ENCODE measurements around the gene CARMIL3.

Gene CARMIL3

GRCh38 chr14:24086193-24086955, 34.6 kb downstream of the CARMIL3 start:
- in situ Hi-C loops (cut with HindIII; ENCODE audit: low pct_ligation_motif_present, low pct_unique_long_range_greater_than_20kb, low sequenced_read_pairs), result no loop called here
- DNase-seq, result no peak

DNA sequence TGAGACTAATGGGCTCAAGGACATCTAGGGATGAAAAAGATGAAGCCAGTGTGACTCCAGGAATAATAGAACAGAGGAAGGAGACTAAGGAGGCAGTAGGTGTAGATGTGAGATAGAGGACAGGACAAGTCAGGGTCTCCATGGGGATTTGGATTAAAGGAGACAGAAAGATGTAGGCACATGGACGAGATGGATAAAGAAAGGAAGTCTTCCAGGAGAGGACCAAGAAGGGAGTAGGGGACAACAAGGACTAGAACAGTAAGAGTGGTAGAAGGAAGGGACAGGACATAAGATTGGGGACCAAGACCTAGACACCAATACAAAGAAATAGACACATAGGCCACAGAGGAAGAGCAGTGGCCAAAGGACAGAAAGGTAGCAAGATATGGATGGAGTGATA, 35.2 kb downstream of the CARMIL3 start:
- in situ Hi-C loops (cut with HindIII; ENCODE audit: low pct_ligation_motif_present, low pct_unique_long_range_greater_than_20kb, low sequenced_read_pairs), result no loop called here
- no peak for DNase-seq

DNA sequence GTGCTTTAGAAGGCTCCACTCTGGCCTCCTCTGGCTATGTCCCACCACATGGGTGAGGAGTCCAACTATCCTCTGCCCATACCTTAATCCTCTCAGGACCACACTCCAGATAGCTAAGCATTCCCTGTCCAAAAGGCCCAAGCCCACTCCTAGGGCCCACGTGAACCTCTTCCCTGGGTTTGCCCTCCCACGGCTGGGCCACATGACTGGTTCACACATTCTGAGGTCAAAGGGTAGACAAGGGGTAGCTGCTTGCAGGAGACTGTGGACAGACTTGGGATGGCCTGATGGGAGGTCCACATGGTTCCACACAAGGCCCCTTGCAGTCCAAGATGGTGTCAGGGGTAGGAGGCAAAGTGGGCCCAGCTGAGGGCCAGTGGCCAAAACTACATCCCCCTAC, 36.3 kb downstream of the CARMIL3 start:
- DNase-seq, result no peak
- in situ Hi-C loops (cut with HindIII; ENCODE audit: low pct_ligation_motif_present, low pct_unique_long_range_greater_than_20kb, low sequenced_read_pairs), result no loop called here

DNA sequence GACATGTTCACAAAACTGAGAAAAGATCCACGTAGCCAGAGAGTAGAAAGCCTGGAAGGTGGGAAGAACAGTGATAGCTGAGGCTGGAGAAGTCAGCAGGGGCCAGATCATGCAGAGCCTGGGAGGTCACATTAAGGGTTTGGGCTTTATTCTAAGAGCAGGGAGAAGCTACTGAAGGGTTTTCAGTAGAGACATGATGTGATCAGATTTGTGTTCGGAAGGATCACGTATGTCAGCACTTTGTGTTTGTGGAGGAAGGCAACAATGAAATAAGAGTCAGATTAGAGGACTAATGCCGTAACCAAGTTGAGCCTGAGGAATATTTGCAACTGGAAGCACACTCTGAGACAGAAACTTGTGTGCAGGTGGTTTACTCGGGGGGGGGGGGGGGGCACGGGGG, 38.1 kb downstream of the CARMIL3 start:
- no peak for DNase-seq
- in situ Hi-C loops (cut with HindIII; ENCODE audit: low pct_ligation_motif_present, low pct_unique_long_range_greater_than_20kb, low sequenced_read_pairs), result no loop called here

- in situ Hi-C loops (cut with HindIII; ENCODE audit: low pct_ligation_motif_present, low pct_unique_long_range_greater_than_20kb, low sequenced_read_pairs), result no loop called here
- DNase-seq, result no peak
These were observed 40.3 kb downstream of the CARMIL3 start for GRCh38 chr14:24092110-24092504.

DNA sequence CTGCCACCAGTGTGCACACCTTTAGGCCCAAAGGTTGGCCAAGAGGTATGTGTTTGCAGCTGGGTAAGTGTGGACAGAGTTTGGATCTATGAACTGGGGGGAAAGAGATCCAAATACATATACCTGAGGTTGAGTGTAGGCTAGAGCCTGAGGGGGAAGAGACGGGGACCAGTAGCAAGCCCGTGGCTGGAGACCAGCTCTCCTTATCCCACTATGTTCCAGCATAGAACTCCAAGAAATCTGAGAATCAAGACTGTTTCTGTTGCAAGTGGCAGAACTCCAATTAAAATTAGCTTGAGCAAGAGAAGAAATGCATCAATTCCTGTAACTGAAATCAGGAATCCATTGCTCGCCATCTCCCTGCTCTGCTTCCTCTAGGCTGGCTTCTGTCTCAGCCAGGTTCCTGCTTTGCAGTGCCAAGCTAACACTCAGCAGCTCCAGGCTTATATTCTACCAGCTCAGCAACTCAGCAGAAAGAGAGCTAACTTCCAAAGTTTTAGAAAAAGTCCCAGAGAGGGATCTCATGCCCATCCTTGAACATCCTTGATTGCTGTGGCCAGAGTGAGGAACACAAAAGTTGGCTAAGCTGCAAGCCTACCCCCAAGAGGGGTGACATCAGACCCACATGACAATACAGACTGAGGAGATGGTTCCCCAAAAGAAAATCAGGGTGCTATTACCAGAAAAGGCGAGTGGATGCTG, 40.8 kb downstream of the CARMIL3 start:
- in situ Hi-C loops (cut with HindIII; ENCODE audit: low pct_ligation_motif_present, low pct_unique_long_range_greater_than_20kb, low sequenced_read_pairs), result no loop called here
- DNase-seq, result no peak

GRCh38 chr14:24093207-24093900, 41.5 kb downstream of the CARMIL3 start:
- in situ Hi-C loops (cut with HindIII; ENCODE audit: low pct_ligation_motif_present, low pct_unique_long_range_greater_than_20kb, low sequenced_read_pairs), result no loop called here
- no peak for DNase-seq

DNA sequence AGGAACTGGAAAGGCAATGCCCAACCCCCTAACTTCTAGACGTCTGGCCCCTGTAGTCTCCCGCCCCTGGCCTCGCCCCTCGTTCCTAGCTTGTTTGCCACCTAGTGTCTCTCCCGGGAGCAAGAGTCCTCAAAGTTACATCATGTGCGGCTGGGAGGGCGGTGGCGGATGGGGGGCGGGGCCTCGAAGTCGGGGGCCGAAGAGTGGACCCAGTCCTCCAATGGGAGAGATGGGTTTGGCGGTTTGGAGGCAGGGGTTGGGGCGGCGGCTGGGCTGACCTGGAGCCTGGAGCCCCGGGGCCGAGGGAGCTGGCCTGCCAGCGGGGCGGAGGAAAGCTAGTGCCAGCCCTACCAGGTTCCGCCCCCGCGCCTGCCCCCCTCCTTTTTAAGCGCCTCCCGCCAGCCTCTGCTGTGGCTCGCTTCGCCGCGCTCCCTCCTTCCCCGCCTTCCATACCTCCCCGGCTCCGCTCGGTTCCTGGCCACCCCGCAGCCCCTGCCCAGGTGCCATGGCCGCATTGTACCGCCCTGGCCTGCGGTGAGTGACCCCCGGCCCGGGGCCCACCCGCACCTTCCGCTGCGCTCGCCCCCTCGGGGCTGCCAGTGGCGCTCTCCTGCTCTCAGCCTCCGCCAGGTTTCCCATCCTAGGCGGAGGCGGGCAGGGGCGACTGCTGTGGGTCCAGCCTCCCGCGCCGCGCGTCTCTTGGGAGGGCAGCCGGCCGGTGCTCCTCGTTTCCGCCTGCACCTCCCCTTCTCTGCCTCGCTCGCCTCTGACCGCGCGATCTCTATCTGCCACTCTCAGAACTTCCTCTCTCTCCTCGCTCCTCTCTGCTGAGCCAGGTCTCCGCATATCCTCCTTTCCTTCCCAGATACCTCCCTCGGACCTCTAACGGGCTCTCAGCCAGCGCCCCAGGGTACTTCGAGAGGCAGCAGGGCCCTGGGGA, 42.4 kb downstream of the CARMIL3 start, which contains the start of gene PCK2:
Gene PCK2 (plus strand): TSS at position 411 of the 940 bp plus-strand sequence. CDS start 95 bp downstream, at position 506.
- in situ Hi-C loops (cut with HindIII; ENCODE audit: low pct_ligation_motif_present, low pct_unique_long_range_greater_than_20kb, low sequenced_read_pairs), result no loop called here
- peak; percentile 88 for DNase-seq

- DNase-seq, result no peak
- in situ Hi-C loops (cut with HindIII; ENCODE audit: low pct_ligation_motif_present, low pct_unique_long_range_greater_than_20kb, low sequenced_read_pairs), result no loop called here
These were observed 43.0 kb downstream of the CARMIL3 start for GRCh38 chr14:24094841-24095270.

GRCh38 chr14:24095271-24096068, 43.7 kb downstream of the CARMIL3 start:
- in situ Hi-C loops (cut with HindIII; ENCODE audit: low pct_ligation_motif_present, low pct_unique_long_range_greater_than_20kb, low sequenced_read_pairs), result no loop called here
- DNase-seq, result no peak

DNA sequence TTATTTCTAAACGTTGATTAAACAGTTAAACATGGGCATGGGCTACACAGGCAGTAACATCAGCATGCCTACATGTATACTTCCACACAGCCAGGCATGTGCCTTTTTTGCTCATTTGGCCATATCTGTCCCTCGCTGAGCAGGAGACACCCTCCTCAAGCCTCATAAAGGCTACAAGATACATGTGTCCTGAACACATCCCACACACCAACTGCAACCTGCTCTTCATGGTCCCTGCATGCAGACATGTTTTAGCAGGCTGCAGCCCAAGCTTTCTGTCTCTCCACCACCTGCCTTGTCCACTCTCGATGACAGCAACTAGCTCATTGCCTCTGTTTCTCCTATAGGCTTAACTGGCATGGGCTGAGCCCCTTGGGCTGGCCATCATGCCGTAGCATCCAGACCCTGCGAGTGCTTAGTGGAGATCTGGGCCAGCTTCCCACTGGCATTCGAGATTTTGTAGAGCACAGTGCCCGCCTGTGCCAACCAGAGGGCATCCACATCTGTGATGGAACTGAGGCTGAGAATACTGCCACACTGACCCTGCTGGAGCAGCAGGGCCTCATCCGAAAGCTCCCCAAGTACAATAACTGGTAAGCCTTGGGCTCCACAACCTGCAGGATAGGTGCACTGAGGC, 44.9 kb downstream of the CARMIL3 start:
- in situ Hi-C loops (cut with HindIII; ENCODE audit: low pct_ligation_motif_present, low pct_unique_long_range_greater_than_20kb, low sequenced_read_pairs), result no loop called here
- no peak for DNase-seq

- no peak for DNase-seq
- in situ Hi-C loops (cut with HindIII; ENCODE audit: low pct_ligation_motif_present, low pct_unique_long_range_greater_than_20kb, low sequenced_read_pairs), result no loop called here
These were observed 46.6 kb downstream of the CARMIL3 start for GRCh38 chr14:24098229-24098926.

DNA sequence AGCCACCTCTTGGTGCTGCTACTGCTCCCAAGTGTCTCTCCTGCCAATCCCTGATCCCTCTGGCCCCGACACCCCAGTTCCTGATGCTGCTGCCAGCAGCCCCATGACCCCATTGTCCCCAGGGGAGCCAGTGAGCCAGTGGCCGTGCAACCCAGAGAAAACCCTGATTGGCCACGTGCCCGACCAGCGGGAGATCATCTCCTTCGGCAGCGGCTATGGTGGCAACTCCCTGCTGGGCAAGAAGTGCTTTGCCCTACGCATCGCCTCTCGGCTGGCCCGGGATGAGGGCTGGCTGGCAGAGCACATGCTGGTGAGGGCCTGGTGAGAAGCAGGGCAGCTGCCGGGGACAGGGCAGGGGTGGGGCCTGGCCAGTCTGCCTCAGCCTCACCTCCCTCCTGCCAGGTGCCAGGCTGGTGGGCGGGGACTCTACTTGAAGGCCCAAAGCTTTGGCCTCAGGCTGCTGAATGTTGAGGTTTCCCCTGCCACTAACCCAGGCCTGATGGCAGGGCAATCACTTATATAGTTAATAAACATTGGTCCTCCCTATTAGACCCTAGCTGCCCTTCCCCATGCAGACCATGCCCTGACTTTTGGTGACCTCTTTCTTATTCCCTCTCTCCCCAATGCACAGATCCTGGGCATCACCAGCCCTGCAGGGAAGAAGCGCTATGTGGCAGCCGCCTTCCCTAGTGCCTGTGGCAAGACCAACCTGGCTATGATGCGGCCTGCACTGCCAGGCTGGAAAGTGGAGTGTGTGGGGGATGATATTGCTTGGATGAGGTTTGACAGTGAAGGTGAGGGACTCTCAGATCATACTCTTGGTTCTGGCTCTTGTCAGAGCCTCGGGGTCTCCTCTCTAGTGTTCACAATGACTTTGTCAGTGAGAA, 47.4 kb downstream of the CARMIL3 start:
- in situ Hi-C loops (cut with HindIII; ENCODE audit: low pct_ligation_motif_present, low pct_unique_long_range_greater_than_20kb, low sequenced_read_pairs), result no loop called here
- DNase-seq, result no peak

- in situ Hi-C loops (cut with HindIII; ENCODE audit: low pct_ligation_motif_present, low pct_unique_long_range_greater_than_20kb, low sequenced_read_pairs), result no loop called here
- DNase-seq, result no peak
These were observed 48.6 kb downstream of the CARMIL3 start for GRCh38 chr14:24100197-24100981.

DNA sequence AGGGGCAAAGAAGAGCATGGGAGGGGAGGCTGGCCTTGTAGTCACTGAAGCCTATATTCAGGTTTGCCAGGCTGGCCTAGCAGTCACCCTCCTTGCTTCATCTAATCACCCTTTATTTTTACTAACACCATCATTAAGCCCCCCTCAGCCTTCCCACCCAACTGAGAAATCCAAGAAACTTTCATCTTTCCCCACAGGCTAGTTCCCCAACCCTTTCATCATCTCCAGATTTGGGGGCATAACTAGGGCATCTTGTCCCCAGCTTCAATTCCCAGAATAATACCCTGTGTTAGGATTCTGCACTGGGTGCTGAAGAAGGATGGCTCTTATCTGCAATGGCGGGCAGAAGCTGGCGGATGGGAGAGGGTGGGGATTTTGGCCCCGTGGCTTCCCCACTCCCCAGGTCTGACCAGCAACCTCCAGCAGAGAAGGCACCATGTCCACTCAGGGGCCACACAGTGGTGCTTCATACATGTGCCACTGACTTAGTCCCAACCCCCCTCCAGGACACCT, 49.2 kb downstream of the CARMIL3 start:
- DNase-seq, result no peak
- in situ Hi-C loops (cut with HindIII; ENCODE audit: low pct_ligation_motif_present, low pct_unique_long_range_greater_than_20kb, low sequenced_read_pairs), result no loop called here

All from ACHN (cell line).